Suprapubic skin (tissue), 3 donors: ENCODE data around the gene DISC1.

Source experiments
- EP300 ChIP-seq: sonication (generic); formaldehyde crosslinking; IDR thresholded peaks from one replicate; pipeline ENCODE4 v1.6.1; 2017; ENCODE audit warnings: antibody characterized with exemption
- POLR2A ChIP-seq, 2 donors: fragments of 450-650 bp; IDR thresholded peaks; one replicate each; pipeline ENCODE4 v1.6.1; 2017; ENCODE audit warnings: antibody characterized with exemption in 2 of 2, mild to moderate bottlenecking in 2 of 2, moderate library complexity in 2 of 2
- TF ChIP-seq, protein P1 (sequence below), 2 donors: fragments of 200-600 bp in 1 of 2; fragments of 450-650 bp in 1 of 2; sonication (generic) in 1 of 2; IDR thresholded peaks; one replicate each; pipeline ENCODE4 v1.5.1; 2016 to 2019; ENCODE audit warnings: antibody characterized with exemption in 2 of 2, mild to moderate bottlenecking in 1 of 2, moderate library complexity in 1 of 2

DNA sequence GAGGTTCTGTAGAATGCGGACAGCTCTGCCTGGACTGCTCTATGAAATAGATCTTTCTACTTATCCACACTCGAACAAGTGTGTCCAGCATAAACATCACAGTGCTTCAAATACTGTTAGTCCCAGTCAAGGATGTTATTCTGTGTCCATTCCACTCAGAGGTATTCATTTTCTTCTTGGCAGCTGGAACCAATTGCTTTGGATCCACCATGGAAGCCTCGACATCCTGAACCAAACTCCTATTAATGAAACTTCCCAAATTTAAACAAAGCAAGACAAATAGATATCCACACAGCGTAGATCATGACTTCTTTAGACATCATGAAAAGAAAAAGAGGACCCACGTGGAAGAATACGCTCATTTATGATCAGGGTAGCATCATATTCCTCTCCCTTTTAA lies 95.8 kb downstream of the DISC1 start:
- TF ChIP-seq, protein P1, sequence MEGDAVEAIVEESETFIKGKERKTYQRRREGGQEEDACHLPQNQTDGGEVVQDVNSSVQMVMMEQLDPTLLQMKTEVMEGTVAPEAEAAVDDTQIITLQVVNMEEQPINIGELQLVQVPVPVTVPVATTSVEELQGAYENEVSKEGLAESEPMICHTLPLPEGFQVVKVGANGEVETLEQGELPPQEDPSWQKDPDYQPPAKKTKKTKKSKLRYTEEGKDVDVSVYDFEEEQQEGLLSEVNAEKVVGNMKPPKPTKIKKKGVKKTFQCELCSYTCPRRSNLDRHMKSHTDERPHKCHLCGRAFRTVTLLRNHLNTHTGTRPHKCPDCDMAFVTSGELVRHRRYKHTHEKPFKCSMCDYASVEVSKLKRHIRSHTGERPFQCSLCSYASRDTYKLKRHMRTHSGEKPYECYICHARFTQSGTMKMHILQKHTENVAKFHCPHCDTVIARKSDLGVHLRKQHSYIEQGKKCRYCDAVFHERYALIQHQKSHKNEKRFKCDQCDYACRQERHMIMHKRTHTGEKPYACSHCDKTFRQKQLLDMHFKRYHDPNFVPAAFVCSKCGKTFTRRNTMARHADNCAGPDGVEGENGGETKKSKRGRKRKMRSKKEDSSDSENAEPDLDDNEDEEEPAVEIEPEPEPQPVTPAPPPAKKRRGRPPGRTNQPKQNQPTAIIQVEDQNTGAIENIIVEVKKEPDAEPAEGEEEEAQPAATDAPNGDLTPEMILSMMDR (IDR thresholded peaks at IDR 0.05), result no peak
- TF ChIP-seq POLR2A (IDR thresholded peaks at IDR 0.05), result no peak
- no peak for TF ChIP-seq EP300
